ENCODE results near the gene DRC3. TPM values are rescaled to one million over a fixed set of nuclear protein-coding genes. Genes with fewer than 3 reads are reported as not detected.
"Not testable (repeated sequence)": the region's sequence is repeated elsewhere in the genome, so short reads cannot be mapped to it uniquely, and the experiment has no call there.

Gene DRC3
- total RNA-seq, 1 experiment from 2014 or later = 1.0 TPM

DNA sequence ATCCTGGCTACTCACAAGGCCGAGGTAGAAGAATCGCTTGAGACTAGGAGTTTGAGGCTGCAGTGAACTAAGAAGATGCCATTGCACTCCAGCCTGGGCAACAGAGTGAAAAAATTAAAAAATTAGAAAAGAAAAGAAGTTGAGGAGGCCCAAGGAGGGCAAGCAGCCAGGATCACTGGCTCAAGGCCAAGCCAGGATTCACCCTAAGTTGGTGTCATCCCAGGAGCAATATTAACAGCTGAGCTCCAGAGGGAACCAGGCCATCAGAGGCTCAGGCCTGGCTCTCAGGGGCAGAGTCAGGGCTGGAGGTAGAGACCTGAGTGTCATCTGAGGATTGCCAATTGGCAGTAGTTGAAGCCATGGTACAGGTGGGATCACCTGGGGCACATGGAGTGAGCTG is 20.7 kb downstream of the DRC3 start:
- Histone ChIP-seq H3K4me3 (ENCODE audit: low read depth, low read length, poor library complexity, severe bottlenecking) (no peak overlapping the region), H3K4me1 (ENCODE audit: insufficient read depth, low read length, poor library complexity, severe bottlenecking) (no peaks in the 10 kb centered on the region), H3K27me3 (replicated peaks; ENCODE audit: insufficient read depth, low read depth, low read length, poor library complexity) (no peaks in the 10 kb centered on the region), H3K36me3 (ENCODE audit: insufficient read depth, low read length, poor library complexity, severe bottlenecking) (no peaks in the 10 kb centered on the region), H3K27ac (ENCODE audit: low read depth, low read length, poor library complexity, severe bottlenecking) (no peak overlapping the region), H3K9me3 (ENCODE audit: low read depth, low read length, poor library complexity, severe bottlenecking) (no peaks in the 10 kb centered on the region)
- intact Hi-C loops (cut with micrococcal nuclease; ENCODE audit: unreplicated experiment) = no loop called here
- TF ChIP-seq CTCF (conservative IDR thresholded peaks at IDR 0.05; ENCODE audit: low read depth, low read length) = no peak
- no peak for TF ChIP-seq EZH2 (IDR thresholded peaks at IDR 0.05; ENCODE audit: borderline replicate concordance, low read depth, low read length, poor library complexity, severe bottlenecking)
- no TSS peak for BruUV-seq (replicated peaks)
- DNase-seq (ENCODE audit: low spot score) = no peak
- CTCF ChIA-PET = no interaction called here
- POLR2A ChIA-PET (ENCODE audit: low non-redundant PET) = no interaction called here

- Histone ChIP-seq H3K9me3 (ENCODE audit: low read depth, low read length, poor library complexity, severe bottlenecking) (no peaks in the 10 kb centered on the region), H3K27ac (ENCODE audit: low read depth, low read length, poor library complexity, severe bottlenecking) (no peak overlapping the region), H3K36me3 (ENCODE audit: insufficient read depth, low read length, poor library complexity, severe bottlenecking) (no peaks in the 10 kb centered on the region), H3K4me1 (ENCODE audit: insufficient read depth, low read length, poor library complexity, severe bottlenecking) (no peaks in the 10 kb centered on the region), H3K4me3 (ENCODE audit: low read depth, low read length, poor library complexity, severe bottlenecking) (no peak overlapping the region), H3K27me3 (replicated peaks; ENCODE audit: insufficient read depth, low read depth, low read length, poor library complexity) (no peaks in the 10 kb centered on the region)
- ChIA-PET CTCF (interaction anchor here (0.5 kb wide), 1 partner anchor 498 kb away, joined by 11 read pairs; the partner anchor contains the start of gene RASD1), POLR2A (ENCODE audit: low non-redundant PET) (no interaction called here)
- TF ChIP-seq CTCF (conservative IDR thresholded peaks at IDR 0.05; ENCODE audit: low read depth, low read length) (no peak), EZH2 (IDR thresholded peaks at IDR 0.05; ENCODE audit: borderline replicate concordance, low read depth, low read length, poor library complexity, severe bottlenecking) (no peak)
- BruUV-seq (replicated peaks) = no TSS peak
- no peak for DNase-seq (ENCODE audit: low spot score)
- intact Hi-C loops (cut with micrococcal nuclease; ENCODE audit: unreplicated experiment) = no loop called here
Measured at GRCh38 chr17:17993852-17994251, 21.2 kb downstream of the DRC3 start.

DNA sequence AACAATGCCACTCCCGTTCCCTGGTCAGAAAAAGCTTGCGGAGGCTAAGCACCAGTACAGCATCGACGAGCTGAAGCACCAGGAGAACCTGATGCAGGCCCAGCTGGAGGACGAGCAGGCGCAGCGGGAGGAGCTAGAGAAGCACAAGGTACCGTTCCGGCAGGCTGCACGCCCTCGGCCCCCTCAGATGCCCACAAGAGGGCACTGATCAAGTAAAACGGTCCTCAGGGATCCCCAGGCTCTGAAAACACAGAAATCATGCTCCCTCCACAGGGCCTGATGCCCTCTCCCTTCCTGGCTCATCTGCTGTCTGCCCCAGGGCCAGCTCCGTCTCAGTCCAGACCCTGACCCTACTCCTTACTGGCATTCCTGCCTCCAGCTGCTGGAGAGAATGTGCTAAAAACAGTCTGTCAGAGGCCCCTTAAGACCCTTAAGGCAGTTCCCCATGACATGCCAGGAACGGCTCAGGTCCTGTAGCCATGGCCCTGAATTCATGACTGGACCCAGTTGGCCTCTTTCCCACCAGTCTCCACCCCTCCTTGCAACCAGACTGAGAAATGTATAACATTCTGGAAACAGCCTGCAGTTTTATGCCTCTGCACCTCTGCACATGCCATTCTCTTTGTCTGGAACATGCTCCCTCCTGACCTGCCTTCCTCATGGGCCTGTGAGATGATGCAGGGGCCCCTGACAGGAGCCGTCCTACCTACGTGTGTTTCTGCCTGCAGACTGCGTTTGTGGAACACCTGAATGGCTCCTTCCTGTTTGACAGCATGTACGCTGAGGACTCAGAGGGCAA is 21.8 kb downstream of the DRC3 start:
- BruUV-seq (replicated peaks) = no TSS peak
- peak; percentile 38 for DNase-seq (ENCODE audit: low spot score)
- peak; percentile 47 for TF ChIP-seq CTCF (conservative IDR thresholded peaks at IDR 0.05; ENCODE audit: low read depth, low read length)
- no peak for TF ChIP-seq EZH2 (IDR thresholded peaks at IDR 0.05; ENCODE audit: borderline replicate concordance, low read depth, low read length, poor library complexity, severe bottlenecking)
- no peaks in the 10 kb centered on the region for H3K36me3 ChIP-seq (ENCODE audit: insufficient read depth, low read length, poor library complexity, severe bottlenecking)
- H3K9me3 ChIP-seq (ENCODE audit: low read depth, low read length, poor library complexity, severe bottlenecking) = no peaks in the 10 kb centered on the region
- no peak overlapping the region for H3K27ac ChIP-seq (ENCODE audit: low read depth, low read length, poor library complexity, severe bottlenecking)
- intact Hi-C loops (cut with micrococcal nuclease; ENCODE audit: unreplicated experiment) = no loop called here
- H3K27me3 ChIP-seq (replicated peaks; ENCODE audit: insufficient read depth, low read depth, low read length, poor library complexity) = no peaks in the 10 kb centered on the region
- H3K4me3 ChIP-seq (ENCODE audit: low read depth, low read length, poor library complexity, severe bottlenecking) = no peak overlapping the region
- POLR2A ChIA-PET (ENCODE audit: low non-redundant PET) = no interaction called here
- CTCF ChIA-PET = interaction anchor here (0.5 kb wide), 1 partner anchor 499 kb away, joined by 11 read pairs; the partner anchor contains the start of gene RASD1
- no peaks in the 10 kb centered on the region for H3K4me1 ChIP-seq (ENCODE audit: insufficient read depth, low read length, poor library complexity, severe bottlenecking)

DNA sequence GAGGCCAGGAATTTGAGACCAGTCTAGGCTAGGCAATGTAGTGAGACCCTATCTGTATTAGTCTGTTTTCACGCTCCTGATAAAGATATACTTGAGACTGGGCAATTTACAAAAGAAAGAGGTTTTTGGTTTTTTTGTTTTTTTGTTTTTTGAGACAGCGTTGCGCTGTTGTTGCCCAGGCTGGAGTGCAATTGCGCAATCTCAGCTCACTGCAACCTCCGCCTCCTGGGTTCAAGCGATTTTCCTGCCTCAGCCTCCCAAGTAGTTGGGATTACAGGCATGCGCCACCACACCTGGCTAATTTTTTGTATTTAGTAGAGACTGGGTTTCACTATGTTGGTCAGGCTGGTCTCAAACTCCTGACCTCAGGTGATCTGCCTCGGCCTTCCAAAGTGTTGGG is 23.2 kb downstream of the DRC3 start:
- DNase-seq (ENCODE audit: low spot score); H3K9me3 ChIP-seq (ENCODE audit: low read depth, low read length, poor library complexity, severe bottlenecking); CTCF ChIA-PET; H3K27me3 ChIP-seq (replicated peaks; ENCODE audit: insufficient read depth, low read depth, low read length, poor library complexity); H3K4me3 ChIP-seq (ENCODE audit: low read depth, low read length, poor library complexity, severe bottlenecking); intact Hi-C loops (cut with micrococcal nuclease; ENCODE audit: unreplicated experiment); H3K36me3 ChIP-seq (ENCODE audit: insufficient read depth, low read length, poor library complexity, severe bottlenecking); POLR2A ChIA-PET (ENCODE audit: low non-redundant PET); BruUV-seq (replicated peaks); H3K27ac ChIP-seq (ENCODE audit: low read depth, low read length, poor library complexity, severe bottlenecking); H3K4me1 ChIP-seq (ENCODE audit: insufficient read depth, low read length, poor library complexity, severe bottlenecking): not testable (repeated sequence)
